GM12864 (cell line): ENCODE data around the gene SRCIN1.

Experiments
- DNase-seq: peaks from one replicate; pipeline ENCODE4 v3.0.0-alpha.2; 2011; ENCODE audit warnings: low read depth
- H3K4me3 ChIP-seq: 2 replicates; pipeline ENCODE4 v1.5.1; 2011; ENCODE audit warnings: mild to moderate bottlenecking, low read depth, low read length, control low read depth
- TF ChIP-seq, protein P1 (sequence below): IDR thresholded peaks from 2 replicates; pipeline ENCODE4 v1.5.1; 2011; ENCODE audit warnings: low read depth, mild to moderate bottlenecking, moderate library complexity, low read length, control low read depth, inconsistent platforms; ENCODE audit errors: missing control alignments

The SRCIN1 gene

GRCh38 chr17:38557836-38558727 lies 47.7 kb downstream of the SRCIN1 start:
- DNase-seq, result peak; percentile 61
- peak overlapping the region; percentile 64 for H3K4me3 ChIP-seq
- TF ChIP-seq, protein P1, sequence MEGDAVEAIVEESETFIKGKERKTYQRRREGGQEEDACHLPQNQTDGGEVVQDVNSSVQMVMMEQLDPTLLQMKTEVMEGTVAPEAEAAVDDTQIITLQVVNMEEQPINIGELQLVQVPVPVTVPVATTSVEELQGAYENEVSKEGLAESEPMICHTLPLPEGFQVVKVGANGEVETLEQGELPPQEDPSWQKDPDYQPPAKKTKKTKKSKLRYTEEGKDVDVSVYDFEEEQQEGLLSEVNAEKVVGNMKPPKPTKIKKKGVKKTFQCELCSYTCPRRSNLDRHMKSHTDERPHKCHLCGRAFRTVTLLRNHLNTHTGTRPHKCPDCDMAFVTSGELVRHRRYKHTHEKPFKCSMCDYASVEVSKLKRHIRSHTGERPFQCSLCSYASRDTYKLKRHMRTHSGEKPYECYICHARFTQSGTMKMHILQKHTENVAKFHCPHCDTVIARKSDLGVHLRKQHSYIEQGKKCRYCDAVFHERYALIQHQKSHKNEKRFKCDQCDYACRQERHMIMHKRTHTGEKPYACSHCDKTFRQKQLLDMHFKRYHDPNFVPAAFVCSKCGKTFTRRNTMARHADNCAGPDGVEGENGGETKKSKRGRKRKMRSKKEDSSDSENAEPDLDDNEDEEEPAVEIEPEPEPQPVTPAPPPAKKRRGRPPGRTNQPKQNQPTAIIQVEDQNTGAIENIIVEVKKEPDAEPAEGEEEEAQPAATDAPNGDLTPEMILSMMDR, result peak; percentile 95

DNA sequence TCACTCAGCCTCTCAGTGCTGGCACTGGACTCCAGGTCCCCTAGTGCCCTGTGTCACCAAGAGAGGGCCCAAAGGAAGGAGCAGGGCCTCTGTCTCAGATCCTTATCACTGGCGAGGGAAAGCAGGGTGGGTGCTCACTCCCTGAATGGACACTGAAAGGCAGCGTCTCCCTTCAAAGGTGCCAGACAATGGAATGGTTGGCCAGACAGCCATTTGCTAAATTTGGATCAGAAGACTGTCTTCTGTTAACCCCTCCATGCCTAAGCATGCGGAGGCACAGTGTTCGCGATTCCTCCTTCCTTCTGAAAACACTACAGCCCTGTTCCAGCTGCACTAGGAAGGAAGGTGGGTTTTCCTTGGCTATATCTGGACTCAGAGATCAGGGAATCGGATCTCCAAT lies 48.4 kb downstream of the SRCIN1 start:
- TF ChIP-seq, protein P1, result peak; percentile 1
- no peak for DNase-seq
- H3K4me3 ChIP-seq, result no peak overlapping the region

DNA sequence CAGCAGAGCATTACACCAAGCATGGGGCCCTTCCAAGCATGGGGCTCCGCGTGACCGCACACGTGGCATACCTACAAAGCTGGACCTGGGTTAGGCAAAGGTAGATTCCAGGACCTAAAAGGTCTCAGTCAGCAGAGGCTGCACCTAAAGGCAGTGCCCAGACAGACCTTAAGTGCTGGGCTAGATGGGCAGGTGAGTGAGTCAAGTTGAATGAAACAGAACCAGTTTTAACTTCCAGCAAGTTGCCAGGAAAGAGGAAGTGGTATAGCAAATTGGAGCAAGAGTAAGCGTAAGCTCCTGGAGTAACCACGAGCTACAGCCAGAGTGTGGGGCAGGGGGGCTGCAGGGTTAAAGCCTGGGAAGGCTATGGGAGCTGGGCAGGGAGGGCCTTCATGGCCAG lies 49.5 kb downstream of the SRCIN1 start:
- no peak for DNase-seq
- TF ChIP-seq, protein P1, result no peak
- no peak overlapping the region for H3K4me3 ChIP-seq

DNA sequence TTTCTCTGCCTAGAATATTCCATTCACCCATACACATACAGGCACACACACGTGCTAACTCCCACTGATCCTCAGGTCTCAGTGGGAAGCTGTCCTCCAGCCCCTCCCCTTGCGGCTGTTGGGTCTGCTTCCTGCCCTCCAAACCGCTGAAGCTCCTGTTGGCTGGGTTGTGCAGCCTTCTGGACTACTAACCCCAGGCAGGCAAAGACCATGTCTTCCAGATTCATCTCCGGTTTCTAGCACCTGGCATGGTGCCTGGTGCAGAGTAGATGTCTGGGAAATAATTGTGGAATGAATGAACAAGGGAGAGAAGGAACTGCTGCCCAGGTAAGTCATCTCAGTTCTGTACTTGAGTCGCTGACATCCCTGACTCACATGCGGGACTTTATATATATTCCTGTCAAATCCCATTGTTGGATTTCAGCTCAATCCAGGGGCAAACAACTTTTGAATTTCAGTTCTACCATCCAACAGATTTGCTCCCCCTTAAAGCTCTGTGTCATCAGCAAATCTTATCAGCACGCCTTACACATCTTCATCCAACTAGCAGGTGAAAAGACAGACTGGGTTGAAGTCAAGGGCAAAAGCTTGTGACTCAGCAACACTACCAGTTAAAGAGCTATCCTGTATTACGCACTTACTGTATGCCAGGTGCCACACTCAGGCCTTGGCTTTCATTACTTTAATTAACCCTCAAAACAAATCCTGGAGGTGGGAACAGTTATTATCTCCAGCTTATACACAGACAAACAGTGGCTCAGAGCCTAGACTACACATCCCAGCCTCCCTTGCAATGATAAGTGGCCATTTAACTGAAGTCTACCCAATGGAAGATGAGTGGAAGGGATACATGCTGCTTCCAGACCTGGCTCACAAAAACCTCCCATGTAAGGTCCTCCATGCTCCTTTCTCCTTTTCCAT lies 51.1 kb downstream of the SRCIN1 start:
- no peak for DNase-seq
- TF ChIP-seq, protein P1, result no peak
- no peak overlapping the region for H3K4me3 ChIP-seq

GRCh38 chr17:38552343-38552742 lies 53.4 kb downstream of the SRCIN1 start:
- TF ChIP-seq, protein P1, result no peak
- no peak for DNase-seq
- no peak overlapping the region for H3K4me3 ChIP-seq

DNA sequence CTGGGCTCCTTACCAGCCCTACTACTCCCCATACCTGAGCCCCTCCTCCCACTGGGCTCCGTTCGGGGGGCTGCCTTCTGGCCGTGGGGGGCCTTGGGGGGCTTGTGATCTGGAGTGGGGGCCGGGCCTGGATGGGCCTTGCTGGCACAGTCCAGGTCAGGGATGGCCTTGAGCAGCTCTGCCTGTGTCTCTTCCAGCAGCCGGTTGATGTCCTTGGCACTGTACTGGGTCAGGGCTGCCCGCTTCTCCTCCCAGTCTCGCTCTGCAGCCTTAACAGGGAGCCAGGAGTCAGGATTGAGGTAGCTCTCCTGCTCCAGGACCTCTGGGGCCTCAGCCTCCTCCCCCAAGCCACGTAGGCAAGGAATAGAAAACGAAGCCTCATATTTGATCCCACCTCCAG lies 54.6 kb downstream of the SRCIN1 start:
- TF ChIP-seq, protein P1, result no peak
- DNase-seq, result no peak

More for the DNA sequence above, 54.6 kb downstream of the SRCIN1 start:
- H3K4me3 ChIP-seq, result no peak overlapping the region
